GM19351 (cell line): ENCODE data around the gene CLCN2.

Experiments used
- ATAC-seq: cut with Tn5 transposase; IDR thresholded peaks from one replicate; pipeline ENCODE4 v1.9.1; 2021; ENCODE audit warnings: mild to moderate bottlenecking, moderate library complexity; ENCODE audit not compliant: unreplicated experiment

CLCN2 gene

GRCh38 chr3:184332370-184333090 lies 28.9 kb downstream of the CLCN2 start:
- ATAC-seq = no peak

- no peak for ATAC-seq
Observed at GRCh38 chr3:184328516-184328915, 32.9 kb downstream of the CLCN2 start.

- no peak for ATAC-seq
Observed at GRCh38 chr3:184327171-184327570, 34.2 kb downstream of the CLCN2 start.

- no peak for ATAC-seq
Observed at GRCh38 chr3:184325715-184326369, 35.6 kb downstream of the CLCN2 start.

- ATAC-seq = no peak
Observed at GRCh38 chr3:184325269-184325668, 36.1 kb downstream of the CLCN2 start.

- no peak for ATAC-seq
Observed at GRCh38 chr3:184323696-184324095, 37.7 kb downstream of the CLCN2 start.

- ATAC-seq = no peak
Observed at GRCh38 chr3:184322731-184323487, 38.5 kb downstream of the CLCN2 start.

GRCh38 chr3:184321666-184322065 lies 39.7 kb downstream of the CLCN2 start:
- no peak for ATAC-seq

- no peak for ATAC-seq
Observed at GRCh38 chr3:184320104-184320445, 41.3 kb downstream of the CLCN2 start.

- no peak for ATAC-seq
Observed at GRCh38 chr3:184317201-184317600, 44.2 kb downstream of the CLCN2 start.

- no peak for ATAC-seq
Observed at GRCh38 chr3:184316792-184317191, 44.6 kb downstream of the CLCN2 start.

- ATAC-seq = no peak
Observed at GRCh38 chr3:184315871-184316661, 45.3 kb downstream of the CLCN2 start.

GRCh38 chr3:184315543-184315867 lies 45.9 kb downstream of the CLCN2 start:
- peak; percentile 15 for ATAC-seq

GRCh38 chr3:184314700-184315542 lies 46.5 kb downstream of the CLCN2 start:
- peak; percentile 42 for ATAC-seq

- ATAC-seq = peak; percentile 81
Observed at GRCh38 chr3:184314363-184314699, 47.1 kb downstream of the CLCN2 start, which contains the start of gene EIF4G1. Gene EIF4G1 (plus strand): TSS chr3:184314606. CDS start chr3:184315797, 1,191 bp downstream.

- no peak for ATAC-seq
Observed at GRCh38 chr3:184311633-184312032, 49.8 kb downstream of the CLCN2 start.

- no peak for ATAC-seq
Observed at GRCh38 chr3:184308744-184309143, 52.7 kb downstream of the CLCN2 start.

- ATAC-seq = no peak
Observed at GRCh38 chr3:184307915-184308314, 53.5 kb downstream of the CLCN2 start.

GRCh38 chr3:184306341-184306972 lies 54.9 kb downstream of the CLCN2 start:
- no peak for ATAC-seq

GRCh38 chr3:184305577-184305976 lies 55.8 kb downstream of the CLCN2 start:
- no peak for ATAC-seq
